Astrocyte (in vitro differentiated cells and primary cell): ENCODE results near the gene BCAS2. TPM values are rescaled to one million over a fixed set of nuclear protein-coding genes. Genes with fewer than 3 reads are reported as not detected.

ENCODE experiments used
- DNase-seq: peaks from one replicate; pipeline ENCODE4 v3.0.0-alpha.2; 2010; ENCODE audit warnings: low read depth
- FAIRE-seq: peaks from 2 replicates; lab custom pipeline; 2011; peaks lifted over from hg19 to GRCh38; lab: Jason Lieb, UNC
- H2AFZ ChIP-seq: 2 replicates; pipeline ENCODE4 v1.6.0; 2012; ENCODE audit warnings: low read depth, low read length, inconsistent platforms
- H3K27ac ChIP-seq: 2 replicates; pipeline ENCODE4 v1.5.1; 2011; ENCODE audit warnings: low read depth, low read length, inconsistent platforms
- H3K27me3 ChIP-seq: 2 replicates; pipeline ENCODE4 v1.6.0; 2011; ENCODE audit warnings: low read length, inconsistent platforms; ENCODE audit not compliant: insufficient read depth
- H3K36me3 ChIP-seq: 2 replicates; pipeline ENCODE4 v1.5.1; 2011; ENCODE audit warnings: low read length, inconsistent platforms; ENCODE audit not compliant: insufficient read depth
- H3K4me1 ChIP-seq: 2 replicates; pipeline ENCODE4 v1.5.1; 2011; ENCODE audit warnings: low read length, inconsistent platforms; ENCODE audit not compliant: insufficient read depth
- H3K4me2 ChIP-seq: 2 replicates; pipeline ENCODE4 v1.6.0; 2012; ENCODE audit warnings: low read length, inconsistent platforms
- H3K4me3 ChIP-seq: 2 replicates; pipeline ENCODE4 v1.5.1; 2011; ENCODE audit warnings: low read depth, mild to moderate bottlenecking, low read length, inconsistent platforms; ENCODE audit not compliant: insufficient read depth
- H3K79me2 ChIP-seq: 2 replicates; pipeline ENCODE4 v1.6.0; 2012; ENCODE audit warnings: mild to moderate bottlenecking, low read length, inconsistent platforms; ENCODE audit not compliant: insufficient read depth
- H3K9ac ChIP-seq: 2 replicates; pipeline ENCODE4 v1.6.0; 2012; ENCODE audit warnings: mild to moderate bottlenecking, low read length, inconsistent platforms
- H3K9me3 ChIP-seq: 2 replicates; pipeline ENCODE4 v1.5.1; 2012; ENCODE audit warnings: low read depth, mild to moderate bottlenecking, low read length, inconsistent platforms; ENCODE audit not compliant: insufficient read depth
- H4K20me1 ChIP-seq: 2 replicates; pipeline ENCODE4 v1.6.0; 2012; ENCODE audit warnings: low read length, inconsistent platforms; ENCODE audit not compliant: insufficient read depth
- H3K27ac Mint-ChIP-seq: one replicate; pipeline ENCODE4 v1.8.0; 2021; ENCODE audit warnings: mild to moderate bottlenecking, mixed read lengths; ENCODE audit not compliant: unreplicated experiment
- H3K27me3 Mint-ChIP-seq: one replicate; pipeline ENCODE4 v1.8.0; 2021; ENCODE audit warnings: low read depth, mixed read lengths; ENCODE audit not compliant: unreplicated experiment
- H3K36me3 Mint-ChIP-seq: one replicate; pipeline ENCODE4 v1.8.0; 2021; ENCODE audit warnings: low read depth, mixed read lengths; ENCODE audit not compliant: unreplicated experiment
- H3K4me1 Mint-ChIP-seq: one replicate; pipeline ENCODE4 v1.8.0; 2021; ENCODE audit warnings: low read depth, mixed read lengths; ENCODE audit not compliant: unreplicated experiment
- H3K4me3 Mint-ChIP-seq: one replicate; pipeline ENCODE4 v1.8.0; 2021; ENCODE audit warnings: mild to moderate bottlenecking, moderate library complexity, mixed read lengths; ENCODE audit not compliant: unreplicated experiment
- H3K9me3 Mint-ChIP-seq: one replicate; pipeline ENCODE4 v1.8.0; 2021; ENCODE audit warnings: mild to moderate bottlenecking, mixed read lengths; ENCODE audit not compliant: unreplicated experiment
- EZH2 ChIP-seq: IDR thresholded peaks from 2 replicates; pipeline ENCODE4 v1.6.1; 2012; ENCODE audit warnings: mild to moderate bottlenecking, low read length, inconsistent platforms; ENCODE audit not compliant: insufficient read depth
- total RNA-seq: library from RNA; stranded (reverse); gene quantifications from 2 replicates; pipeline ENCODE4 v1.2.1, GENCODE V29; 2021
- TF ChIP-seq, protein P1 (sequence below): IDR thresholded peaks from 2 replicates; pipeline ENCODE4 v1.5.1; 2011; ENCODE audit warnings: low read depth, mild to moderate bottlenecking, inconsistent platforms, low read length, moderate library complexity; ENCODE audit not compliant: insufficient read depth

Gene BCAS2
- total RNA-seq, 1 donor from 2014 or later = 48.4 TPM

DNA sequence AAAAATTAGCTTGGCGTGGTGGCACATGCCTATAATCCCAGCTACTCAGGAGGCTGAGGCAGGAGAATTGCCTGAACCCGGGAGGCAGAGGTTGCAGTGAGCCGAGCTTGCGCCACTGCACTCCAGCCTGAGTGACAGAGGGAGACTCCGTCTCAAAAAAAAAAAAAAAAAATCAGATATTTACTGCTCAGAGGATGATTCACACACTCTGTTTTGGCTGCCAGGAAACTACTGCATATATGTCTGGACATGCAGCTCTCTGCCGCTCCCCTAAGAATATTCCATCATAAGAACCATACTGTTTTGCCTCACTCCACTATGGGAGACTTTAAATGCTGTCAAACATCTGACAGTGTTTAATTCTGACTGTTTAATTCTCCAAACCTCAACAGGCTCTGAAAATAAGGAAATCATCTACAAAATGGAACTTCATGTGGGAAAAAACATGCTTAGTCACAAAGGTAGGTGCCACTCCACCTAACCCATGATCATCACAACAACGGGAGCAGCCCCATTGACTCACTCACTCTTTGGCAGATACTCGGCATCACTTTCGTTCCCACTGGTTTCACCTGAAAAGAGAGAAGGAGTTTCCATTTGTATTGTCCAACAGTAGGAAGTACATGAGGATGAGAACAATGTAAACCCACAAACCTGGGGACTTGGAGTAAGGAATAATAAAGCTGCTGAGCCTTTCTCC is 29.3 kb upstream of the BCAS2 start:
- H3K27ac ChIP-seq = no peak overlapping the region
- Mint-ChIP-seq H3K4me3 (no peak overlapping the region), H3K27ac (peak overlapping the region; percentile 92), H3K9me3 (no peaks in the 10 kb centered on the region), H3K36me3 (no peaks in the 10 kb centered on the region), H3K27me3 (no peaks in the 10 kb centered on the region), H3K4me1 (peaks cover 7% of the 10 kb centered on the region)
- no peak overlapping the region for H3K4me2 ChIP-seq
- FAIRE-seq (no peak), DNase-seq (peak; percentile 45)
- H2AFZ ChIP-seq = no peak overlapping the region
- H3K4me1 ChIP-seq = no peaks in the 10 kb centered on the region
- no peaks in the 10 kb centered on the region for H3K79me2 ChIP-seq
- H3K27me3 ChIP-seq = no peaks in the 10 kb centered on the region
- no peak overlapping the region for H3K4me3 ChIP-seq
- TF ChIP-seq, protein P1, sequence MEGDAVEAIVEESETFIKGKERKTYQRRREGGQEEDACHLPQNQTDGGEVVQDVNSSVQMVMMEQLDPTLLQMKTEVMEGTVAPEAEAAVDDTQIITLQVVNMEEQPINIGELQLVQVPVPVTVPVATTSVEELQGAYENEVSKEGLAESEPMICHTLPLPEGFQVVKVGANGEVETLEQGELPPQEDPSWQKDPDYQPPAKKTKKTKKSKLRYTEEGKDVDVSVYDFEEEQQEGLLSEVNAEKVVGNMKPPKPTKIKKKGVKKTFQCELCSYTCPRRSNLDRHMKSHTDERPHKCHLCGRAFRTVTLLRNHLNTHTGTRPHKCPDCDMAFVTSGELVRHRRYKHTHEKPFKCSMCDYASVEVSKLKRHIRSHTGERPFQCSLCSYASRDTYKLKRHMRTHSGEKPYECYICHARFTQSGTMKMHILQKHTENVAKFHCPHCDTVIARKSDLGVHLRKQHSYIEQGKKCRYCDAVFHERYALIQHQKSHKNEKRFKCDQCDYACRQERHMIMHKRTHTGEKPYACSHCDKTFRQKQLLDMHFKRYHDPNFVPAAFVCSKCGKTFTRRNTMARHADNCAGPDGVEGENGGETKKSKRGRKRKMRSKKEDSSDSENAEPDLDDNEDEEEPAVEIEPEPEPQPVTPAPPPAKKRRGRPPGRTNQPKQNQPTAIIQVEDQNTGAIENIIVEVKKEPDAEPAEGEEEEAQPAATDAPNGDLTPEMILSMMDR = no peak
- no peak for TF ChIP-seq EZH2
- H4K20me1 ChIP-seq = no peaks in the 10 kb centered on the region
- no peaks in the 10 kb centered on the region for H3K36me3 ChIP-seq
- H3K9ac ChIP-seq = no peak overlapping the region
- no peaks in the 10 kb centered on the region for H3K9me3 ChIP-seq

DNA sequence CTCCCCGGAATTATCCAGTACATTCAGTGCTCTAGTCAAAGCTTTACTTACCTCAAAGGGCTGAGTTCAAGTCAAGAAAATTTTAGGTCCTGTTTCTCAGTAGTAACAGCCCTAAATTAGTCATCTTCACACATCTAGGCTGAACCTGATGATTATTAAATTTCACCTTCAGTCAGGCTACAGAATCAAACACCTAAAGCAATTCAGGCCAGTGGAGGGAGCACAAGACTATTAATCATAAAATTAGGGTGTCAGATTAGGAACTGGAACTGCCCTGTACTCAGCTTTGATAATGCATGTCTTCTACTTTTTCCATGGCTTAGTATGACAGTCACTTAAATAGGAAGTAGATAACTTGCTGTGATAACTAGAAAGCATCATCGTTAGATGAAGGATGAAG is 28.4 kb upstream of the BCAS2 start:
- no peak overlapping the region for H3K4me2 ChIP-seq
- Mint-ChIP-seq H3K27me3 (no peaks in the 10 kb centered on the region), H3K36me3 (no peaks in the 10 kb centered on the region), H3K4me1 (peaks cover 7% of the 10 kb centered on the region), H3K27ac (no peak overlapping the region), H3K9me3 (no peaks in the 10 kb centered on the region), H3K4me3 (no peak overlapping the region)
- FAIRE-seq = no peak
- H3K27me3 ChIP-seq = no peaks in the 10 kb centered on the region
- no peaks in the 10 kb centered on the region for H3K79me2 ChIP-seq
- no peaks in the 10 kb centered on the region for H3K4me1 ChIP-seq
- no peak overlapping the region for H3K9ac ChIP-seq
- H4K20me1 ChIP-seq = no peaks in the 10 kb centered on the region
- H3K36me3 ChIP-seq = no peaks in the 10 kb centered on the region
- H2AFZ ChIP-seq = no peak overlapping the region
- TF ChIP-seq, protein P1 = no peak
- no peak for TF ChIP-seq EZH2
- no peak overlapping the region for H3K4me3 ChIP-seq
- H3K9me3 ChIP-seq = no peaks in the 10 kb centered on the region
- no peak overlapping the region for H3K27ac ChIP-seq
- no peak for DNase-seq

DNA sequence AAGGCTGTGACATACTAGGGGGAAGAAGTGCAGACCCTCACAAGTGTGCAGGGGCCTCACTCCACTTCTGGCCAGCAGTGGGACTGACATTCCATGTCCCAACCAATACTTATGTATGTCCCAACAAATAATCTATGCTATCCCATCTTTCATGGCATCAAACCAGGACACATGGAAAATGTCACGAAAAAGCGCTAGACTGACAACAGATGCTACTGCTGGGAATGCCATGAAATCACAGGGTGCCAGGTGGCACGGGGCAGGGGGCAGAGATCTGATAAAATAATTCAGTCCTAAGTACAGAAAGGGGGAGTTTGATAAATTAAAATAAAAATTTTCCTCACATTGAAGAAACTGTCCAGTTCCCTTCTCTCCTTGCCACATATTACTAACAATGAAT is 27.6 kb upstream of the BCAS2 start:
- H3K36me3 Mint-ChIP-seq = no peaks in the 10 kb centered on the region
- DNase-seq (no peak), FAIRE-seq (no peak)
- Histone ChIP-seq H4K20me1 (no peaks in the 10 kb centered on the region), H3K36me3 (no peaks in the 10 kb centered on the region), H3K27me3 (no peaks in the 10 kb centered on the region), H3K9me3 (no peaks in the 10 kb centered on the region), H3K27ac (no peak overlapping the region), H3K4me1 (no peaks in the 10 kb centered on the region), H3K4me2 (no peak overlapping the region), H3K79me2 (no peaks in the 10 kb centered on the region), H2AFZ (no peak overlapping the region), H3K4me3 (no peak overlapping the region), H3K9ac (no peak overlapping the region)
- H3K4me1 Mint-ChIP-seq = peaks cover 7% of the 10 kb centered on the region
- no peaks in the 10 kb centered on the region for H3K9me3 Mint-ChIP-seq
- no peak for TF ChIP-seq EZH2
- TF ChIP-seq, protein P1 = no peak
- no peak overlapping the region for H3K4me3 Mint-ChIP-seq
- H3K27me3 Mint-ChIP-seq = no peaks in the 10 kb centered on the region
- no peak overlapping the region for H3K27ac Mint-ChIP-seq
